Kidney epithelial cell (primary cell): ENCODE data around the gene HOXB5. TPM values are rescaled to one million over a fixed set of nuclear protein-coding genes. Genes with fewer than 3 reads are reported as not detected.

ENCODE experiments used
- DNase-seq: peaks from one replicate; pipeline ENCODE4 v3.0.0-alpha.2; 2010; ENCODE audit warnings: low read depth
- H3K27me3 ChIP-seq: 2 replicates; pipeline ENCODE4 v1.6.0; 2011; ENCODE audit warnings: low read length; ENCODE audit not compliant: control insufficient read depth, insufficient read depth
- H3K36me3 ChIP-seq: 2 replicates; pipeline ENCODE4 v1.5.1; 2011; ENCODE audit warnings: low read length; ENCODE audit not compliant: control insufficient read depth, insufficient read depth
- H3K4me3 ChIP-seq: 2 replicates; pipeline ENCODE4 v1.5.1; 2011; ENCODE audit warnings: low read depth, mild to moderate bottlenecking, control low read depth, low read length
- total RNA-seq: library from RNA; depleted of rRNA; stranded (reverse); fragments of >200 nt; gene quantifications from 2 replicates; pipeline ENCODE4 v1.2.3, GENCODE V29; 2015
- TF ChIP-seq, protein P1 (sequence below): IDR thresholded peaks from 2 replicates; pipeline ENCODE4 v1.5.1; 2011; ENCODE audit warnings: mild to moderate bottlenecking, moderate library complexity, low read length, control low read depth, inconsistent platforms; ENCODE audit not compliant: insufficient read depth, poor library complexity, severe bottlenecking

HOXB5 gene
- total RNA-seq, 1 donor from 2014 or later: 3.6 TPM

GRCh38 chr17:48593840-48594537 is 410 bp upstream of the HOXB5 start:
- Histone ChIP-seq H3K27me3 (no peaks in the 10 kb centered on the region), H3K4me3 (peak overlapping the region; percentile 92), H3K36me3 (peaks cover 4% of the 10 kb centered on the region)
- TF ChIP-seq, protein P1, sequence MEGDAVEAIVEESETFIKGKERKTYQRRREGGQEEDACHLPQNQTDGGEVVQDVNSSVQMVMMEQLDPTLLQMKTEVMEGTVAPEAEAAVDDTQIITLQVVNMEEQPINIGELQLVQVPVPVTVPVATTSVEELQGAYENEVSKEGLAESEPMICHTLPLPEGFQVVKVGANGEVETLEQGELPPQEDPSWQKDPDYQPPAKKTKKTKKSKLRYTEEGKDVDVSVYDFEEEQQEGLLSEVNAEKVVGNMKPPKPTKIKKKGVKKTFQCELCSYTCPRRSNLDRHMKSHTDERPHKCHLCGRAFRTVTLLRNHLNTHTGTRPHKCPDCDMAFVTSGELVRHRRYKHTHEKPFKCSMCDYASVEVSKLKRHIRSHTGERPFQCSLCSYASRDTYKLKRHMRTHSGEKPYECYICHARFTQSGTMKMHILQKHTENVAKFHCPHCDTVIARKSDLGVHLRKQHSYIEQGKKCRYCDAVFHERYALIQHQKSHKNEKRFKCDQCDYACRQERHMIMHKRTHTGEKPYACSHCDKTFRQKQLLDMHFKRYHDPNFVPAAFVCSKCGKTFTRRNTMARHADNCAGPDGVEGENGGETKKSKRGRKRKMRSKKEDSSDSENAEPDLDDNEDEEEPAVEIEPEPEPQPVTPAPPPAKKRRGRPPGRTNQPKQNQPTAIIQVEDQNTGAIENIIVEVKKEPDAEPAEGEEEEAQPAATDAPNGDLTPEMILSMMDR: peak; percentile 76
- DNase-seq: no peak

- Histone ChIP-seq H3K27me3 (no peaks in the 10 kb centered on the region), H3K4me3 (peak overlapping the region; percentile 68)
Measured at GRCh38 chr17:48592577-48592976, 1.0 kb downstream of the HOXB5 start.

DNA sequence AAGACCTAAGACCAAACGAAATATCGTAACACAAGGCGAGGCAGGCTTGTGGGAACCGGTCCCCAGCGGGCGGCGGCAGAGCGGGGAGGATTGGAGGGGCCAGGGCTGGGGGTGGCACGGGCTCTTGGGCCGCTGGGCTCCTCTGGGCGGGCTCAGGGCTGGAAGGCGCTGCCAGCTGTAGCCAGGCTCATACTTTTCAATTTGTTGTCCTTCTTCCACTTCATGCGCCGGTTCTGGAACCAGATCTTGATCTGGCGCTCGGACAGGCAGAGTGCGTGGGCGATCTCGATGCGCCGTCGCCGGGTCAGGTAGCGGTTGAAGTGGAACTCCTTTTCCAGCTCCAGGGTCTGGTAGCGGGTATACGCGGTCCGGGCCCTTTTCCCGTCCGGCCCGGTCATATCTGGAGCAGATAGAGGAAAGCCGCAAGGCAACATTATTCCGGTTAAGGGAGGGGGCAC is 1.5 kb downstream of the HOXB5 start:
- peaks cover 6% of the 10 kb centered on the region for H3K36me3 ChIP-seq
- DNase-seq: no peak
- TF ChIP-seq, protein P1: no peak
- peak overlapping the region; percentile 68 for H3K4me3 ChIP-seq
- H3K27me3 ChIP-seq: no peaks in the 10 kb centered on the region

More at GRCh38 chr17:48592577-48592976, 1.0 kb downstream of the HOXB5 start:
- peaks cover 6% of the 10 kb centered on the region for H3K36me3 ChIP-seq
- DNase-seq: no peak
- TF ChIP-seq, protein P1: no peak

DNA sequence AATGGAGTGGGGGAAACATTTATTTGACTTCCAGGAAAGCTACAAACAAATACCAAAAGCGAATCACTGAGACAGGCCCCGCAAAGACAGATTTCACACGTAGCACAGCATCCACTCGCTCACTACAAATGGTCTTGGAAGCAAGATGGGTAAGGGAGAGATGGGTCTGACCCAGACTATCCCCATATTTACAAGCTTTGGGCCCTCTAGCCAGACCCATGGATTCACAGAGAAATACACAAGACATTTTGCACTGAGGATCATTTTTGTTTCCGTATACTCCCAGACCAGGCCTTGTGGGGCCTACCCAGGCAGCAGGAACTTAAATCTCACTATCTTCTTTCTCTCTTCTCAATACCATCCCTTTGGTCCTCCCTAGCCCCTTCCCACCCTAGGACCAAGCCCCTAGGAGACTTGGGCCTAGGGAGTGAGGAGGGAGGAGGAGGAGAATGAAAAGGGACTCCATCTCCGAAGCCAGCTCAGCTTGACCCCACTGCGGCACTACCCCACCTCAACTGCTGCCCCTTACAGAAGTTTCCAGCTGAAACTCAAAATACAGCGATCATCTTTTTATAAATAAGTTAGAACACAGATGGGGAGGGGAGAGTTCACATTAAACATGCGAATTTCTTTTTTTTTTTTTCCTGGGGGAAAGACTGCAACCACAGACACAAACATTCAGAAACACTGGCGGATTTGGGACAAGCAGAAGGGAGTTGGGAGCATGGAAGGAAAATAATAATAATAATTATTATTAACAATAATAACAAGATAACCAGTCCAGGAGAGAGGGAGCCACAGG is 2.1 kb downstream of the HOXB5 start:
- DNase-seq: no peak
- H3K27me3 ChIP-seq: no peaks in the 10 kb centered on the region
- peak overlapping the region; percentile 68 for H3K4me3 ChIP-seq
- peaks cover 6% of the 10 kb centered on the region for H3K36me3 ChIP-seq
- TF ChIP-seq, protein P1: no peak

- H3K4me3 ChIP-seq: peak overlapping the region; percentile 68
- DNase-seq: no peak
- H3K36me3 ChIP-seq: peaks cover 6% of the 10 kb centered on the region
- no peaks in the 10 kb centered on the region for H3K27me3 ChIP-seq
- TF ChIP-seq, protein P1: no peak
Measured at GRCh38 chr17:48590607-48591161, 2.9 kb downstream of the HOXB5 start.
